Suppressor macrophage treated with lipopolysaccharide for 1 hour (primary cell): ENCODE results near the gene MKX.
A peak's percentile ranks its signal among the peaks of the same experiment; 100 is the strongest.

Experiments
- DNase-seq, 3 donors: peaks; one replicate each; pipeline ENCODE4 v3.0.0-alpha.2; 2020 to 2022

Gene MKX

GRCh38 chr10:27745732-27746396 lies at the start of gene MKX:
Gene MKX (minus strand): TSS chr10:27745819. CDS start chr10:27743415, 2,404 bp downstream.
- peak; percentile 60 to 77 (median 64) for DNase-seq

GRCh38 chr10:27794157-27794556 lies 48.5 kb upstream of the MKX start:
- peak in 2 of 3 donors; percentile 7 to 9 for DNase-seq

- no peak for DNase-seq
These were observed 46.6 kb upstream of the MKX start for GRCh38 chr10:27792216-27792615.

GRCh38 chr10:27784272-27784671 lies 38.7 kb upstream of the MKX start:
- DNase-seq, result no peak

GRCh38 chr10:27783660-27784059 lies 38.0 kb upstream of the MKX start:
- peak; percentile 81 to 88 (median 84) for DNase-seq

GRCh38 chr10:27779462-27780015 lies 33.9 kb upstream of the MKX start:
- no peak for DNase-seq

- DNase-seq, result no peak
These were observed 29.2 kb upstream of the MKX start for GRCh38 chr10:27774831-27775230.

- DNase-seq, result no peak
These were observed 25.6 kb upstream of the MKX start for GRCh38 chr10:27771231-27771630.

- DNase-seq, result no peak
These were observed 24.6 kb upstream of the MKX start for GRCh38 chr10:27770181-27770580.

GRCh38 chr10:27760867-27761266 lies 15.2 kb upstream of the MKX start:
- no peak for DNase-seq

GRCh38 chr10:27759483-27760272 lies 14.1 kb upstream of the MKX start:
- DNase-seq, result no peak

- DNase-seq, result no peak
These were observed 7.1 kb upstream of the MKX start for GRCh38 chr10:27752673-27753237.

GRCh38 chr10:27748601-27749000 lies 3.0 kb upstream of the MKX start:
- peak in 1 of 3 donors; percentile 2 for DNase-seq

GRCh38 chr10:27747096-27747451 lies 1.5 kb upstream of the MKX start:
- DNase-seq, result peak in 1 of 3 donors; percentile 18

- peak in 1 of 3 donors; percentile 27 for DNase-seq
These were observed 927 bp upstream of the MKX start for GRCh38 chr10:27746397-27747095.

GRCh38 chr10:27744802-27745731 lies 552 bp downstream of the MKX start:
- peak in 2 of 3 donors; percentile 45 to 56 for DNase-seq

- peak; percentile 46 to 69 (median 48) for DNase-seq
These were observed 1.5 kb downstream of the MKX start for GRCh38 chr10:27743877-27744801.

GRCh38 chr10:27743012-27743876 lies 2.4 kb downstream of the MKX start:
- peak in 2 of 3 donors; percentile 48 to 53 for DNase-seq

GRCh38 chr10:27742195-27743011 lies 3.2 kb downstream of the MKX start:
- DNase-seq, result peak; percentile 85 to 94 (median 90)
